Cortex of kidney (tissue), 1 donor: ENCODE results near the gene CD244.
"Not testable (repeated sequence)": the region's sequence is repeated elsewhere in the genome, so short reads cannot be mapped to it uniquely, and the experiment has no call there.

Experiments
- DNase-seq: peaks from one replicate; lab custom pipeline; 2025; lab: John Stamatoyannopoulos, UW

Gene CD244, protein sequence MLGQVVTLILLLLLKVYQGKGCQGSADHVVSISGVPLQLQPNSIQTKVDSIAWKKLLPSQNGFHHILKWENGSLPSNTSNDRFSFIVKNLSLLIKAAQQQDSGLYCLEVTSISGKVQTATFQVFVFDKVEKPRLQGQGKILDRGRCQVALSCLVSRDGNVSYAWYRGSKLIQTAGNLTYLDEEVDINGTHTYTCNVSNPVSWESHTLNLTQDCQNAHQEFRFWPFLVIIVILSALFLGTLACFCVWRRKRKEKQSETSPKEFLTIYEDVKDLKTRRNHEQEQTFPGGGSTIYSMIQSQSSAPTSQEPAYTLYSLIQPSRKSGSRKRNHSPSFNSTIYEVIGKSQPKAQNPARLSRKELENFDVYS

DNA sequence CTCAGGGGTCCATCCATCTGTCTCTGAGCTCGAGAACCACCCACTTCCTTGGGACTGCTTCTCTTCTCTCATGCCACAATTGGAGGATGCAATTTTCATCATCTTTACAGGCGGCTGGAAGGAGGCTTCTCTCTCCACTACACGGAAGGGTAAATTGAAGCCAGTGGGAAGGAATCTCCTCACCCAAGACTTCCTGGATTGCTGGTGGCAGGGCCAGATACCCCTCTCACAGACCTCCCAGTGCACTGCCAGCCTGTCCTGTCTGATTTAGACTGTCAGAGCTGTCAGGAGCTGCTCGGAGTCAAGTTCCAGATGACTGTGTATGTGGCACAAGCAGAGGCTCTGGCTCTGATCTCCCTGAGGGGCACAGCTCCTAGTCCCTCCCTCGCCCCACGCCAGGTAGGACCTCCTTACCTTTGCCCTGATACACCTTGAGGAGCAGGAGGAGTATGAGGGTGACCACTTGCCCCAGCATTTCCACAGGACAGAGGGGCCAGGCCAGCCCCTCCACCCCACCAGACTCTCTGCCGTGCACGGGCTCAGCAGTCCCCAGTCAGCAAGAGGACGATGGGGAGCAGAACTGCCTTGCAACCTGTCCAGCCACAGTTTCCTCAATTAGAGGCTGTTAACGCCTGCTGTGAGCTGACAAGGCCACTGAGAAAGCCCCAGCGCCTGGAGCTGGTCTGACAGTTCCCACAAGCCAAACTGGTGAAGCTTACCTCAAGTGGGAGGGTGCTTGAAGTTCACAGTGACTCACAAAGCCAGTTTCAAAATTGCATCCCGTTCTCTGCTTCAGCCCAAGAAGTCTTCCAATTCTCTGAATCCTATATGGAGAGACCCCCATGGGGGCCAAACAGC, at the start of gene CD244:
TSS of gene CD244 (minus strand) at position 685 of the 858 bp plus-strand sequence. CDS start at position 475, 210 bp downstream.
- no peak for DNase-seq

DNA sequence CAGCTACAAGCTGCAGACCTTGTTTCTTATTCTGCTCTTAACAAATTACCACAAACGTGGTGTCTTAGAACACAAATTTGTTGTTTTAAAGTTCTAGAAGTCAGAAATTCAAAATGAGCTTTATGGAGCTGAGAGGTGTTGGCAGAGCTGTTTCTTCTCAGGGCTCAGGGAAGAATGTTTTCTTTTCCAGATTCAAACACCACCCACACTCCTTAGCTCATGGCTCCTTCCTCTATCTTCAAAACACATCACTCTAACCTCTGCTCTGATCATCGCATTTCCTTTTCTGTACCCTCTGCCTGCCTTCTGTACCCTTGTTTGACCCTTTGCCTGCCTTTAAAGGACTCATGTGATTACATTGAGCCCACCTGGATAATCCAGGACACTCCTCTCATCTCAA, 49.2 kb upstream of the CD244 start:
- no peak for DNase-seq

DNA sequence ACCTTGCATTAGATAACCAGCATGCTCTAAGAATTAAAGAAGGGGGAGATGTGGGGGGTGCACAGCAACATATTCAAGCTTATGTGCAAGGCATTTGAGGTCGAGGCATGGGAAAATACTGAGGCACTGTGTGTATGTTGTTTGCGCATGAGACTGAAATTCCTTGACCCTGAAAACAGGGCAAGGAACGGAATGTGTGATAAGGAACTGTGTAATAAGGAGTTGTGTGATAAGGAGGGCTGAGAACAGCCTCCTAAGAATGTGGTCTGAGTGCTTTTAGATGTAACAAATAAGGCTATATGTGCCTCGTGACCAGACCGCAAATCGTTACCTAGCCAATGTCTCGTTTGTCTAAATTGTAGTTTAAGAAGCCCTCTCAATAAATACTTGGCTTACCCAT, 48.8 kb upstream of the CD244 start:
- no peak for DNase-seq

DNA sequence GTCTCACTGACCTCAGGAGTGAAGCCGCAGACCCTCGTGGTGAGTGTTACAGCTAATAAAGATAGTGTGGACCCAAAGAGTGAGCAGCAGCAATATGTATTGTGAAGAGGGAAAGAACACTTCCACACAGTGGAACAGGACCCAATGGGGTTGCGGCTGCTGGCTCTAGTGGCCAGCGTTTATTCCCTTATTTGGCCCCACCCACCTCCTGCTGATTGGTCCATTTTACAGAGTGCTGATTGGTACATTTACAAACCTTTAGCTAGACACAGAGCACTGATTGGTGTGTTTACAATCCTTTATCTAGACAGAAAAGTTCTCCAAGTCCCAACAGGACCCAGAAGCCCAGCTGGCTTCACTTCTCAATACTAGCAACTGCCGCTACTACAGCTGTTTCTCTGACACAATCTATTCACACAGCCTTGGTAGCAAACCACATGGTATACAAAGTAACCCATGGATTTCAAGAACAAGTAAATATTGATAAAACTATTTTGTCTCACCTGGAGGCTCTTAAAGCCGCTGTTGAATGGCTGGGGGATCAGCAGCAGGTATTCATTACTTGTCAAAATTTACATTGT, 47.6 kb upstream of the CD244 start:
- DNase-seq: no peak

DNA sequence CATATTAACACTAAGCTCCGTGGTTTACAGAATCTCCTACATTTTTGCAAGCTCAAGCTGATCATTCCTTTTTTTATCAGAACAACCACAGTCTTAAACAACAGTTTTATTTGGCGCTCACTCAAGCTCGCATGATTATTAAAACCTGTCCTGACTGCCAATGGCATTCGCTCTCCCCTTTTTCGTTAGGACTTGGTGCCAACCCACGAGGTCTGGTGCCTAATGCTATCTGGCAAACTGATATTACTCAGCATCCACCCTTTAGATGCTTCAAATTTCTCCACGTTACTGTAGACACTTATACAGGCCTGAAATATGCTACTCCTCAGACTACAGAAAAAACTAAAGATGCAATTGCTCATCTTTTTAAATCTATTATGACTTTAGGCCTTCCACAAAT, 45.3 kb upstream of the CD244 start:
- no peak for DNase-seq

DNA sequence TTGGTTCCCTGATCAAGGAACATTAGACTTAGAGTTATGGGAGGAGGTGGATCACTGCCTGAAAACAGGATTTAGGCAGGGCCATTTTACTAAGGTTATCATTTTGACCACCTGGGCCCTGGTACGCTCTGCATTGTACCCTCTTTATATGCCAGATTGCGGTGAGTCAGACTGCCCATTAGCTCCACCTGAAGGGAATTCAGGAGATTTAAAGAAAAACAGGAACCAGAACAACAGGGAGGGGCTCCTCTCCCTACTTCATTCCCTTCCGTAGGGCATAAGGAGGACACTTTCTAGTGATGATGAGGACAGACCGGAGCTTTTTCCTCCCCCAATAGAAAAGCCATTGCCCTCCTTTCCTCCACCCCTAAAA, 42.9 kb upstream of the CD244 start:
- DNase-seq: no peak

DNA sequence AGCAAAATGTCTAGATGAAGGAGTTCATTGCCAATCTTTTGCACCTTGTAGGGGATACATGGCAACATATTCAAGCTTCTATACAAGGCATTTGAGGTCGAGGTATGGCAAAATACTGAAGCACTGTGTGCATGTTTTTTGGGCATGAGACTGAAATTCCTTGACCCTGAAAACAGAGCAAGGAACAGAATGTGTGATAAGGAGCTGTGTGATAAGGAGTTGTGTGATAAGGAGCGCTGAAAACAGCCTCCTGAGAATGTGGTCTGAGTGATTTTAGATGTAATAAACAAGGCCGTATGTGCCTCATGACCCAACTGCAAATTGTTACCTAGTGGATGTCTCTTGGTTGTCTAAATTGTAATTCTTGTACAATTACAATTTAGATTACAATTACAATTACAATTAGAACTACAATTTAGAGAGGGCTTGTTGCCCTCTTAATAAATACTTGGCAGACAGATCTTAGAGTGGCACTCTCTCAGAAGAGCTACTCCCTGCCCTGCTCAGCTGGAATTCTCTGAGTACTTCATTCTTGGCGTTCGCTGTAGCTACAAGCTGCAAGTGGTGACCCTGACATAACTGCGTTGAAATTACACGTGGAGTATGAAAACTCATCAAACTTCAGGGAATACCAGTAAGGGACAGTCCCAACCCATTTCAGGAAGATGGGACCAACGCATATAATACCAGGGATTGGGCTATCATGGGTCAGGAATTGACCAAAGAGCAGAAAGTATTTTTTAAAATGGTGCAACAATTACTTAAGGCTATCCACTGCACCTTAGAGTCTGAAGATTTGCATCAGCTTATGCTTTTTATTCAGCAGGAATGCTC, 42.3 kb upstream of the CD244 start:
- DNase-seq: no peak

DNA sequence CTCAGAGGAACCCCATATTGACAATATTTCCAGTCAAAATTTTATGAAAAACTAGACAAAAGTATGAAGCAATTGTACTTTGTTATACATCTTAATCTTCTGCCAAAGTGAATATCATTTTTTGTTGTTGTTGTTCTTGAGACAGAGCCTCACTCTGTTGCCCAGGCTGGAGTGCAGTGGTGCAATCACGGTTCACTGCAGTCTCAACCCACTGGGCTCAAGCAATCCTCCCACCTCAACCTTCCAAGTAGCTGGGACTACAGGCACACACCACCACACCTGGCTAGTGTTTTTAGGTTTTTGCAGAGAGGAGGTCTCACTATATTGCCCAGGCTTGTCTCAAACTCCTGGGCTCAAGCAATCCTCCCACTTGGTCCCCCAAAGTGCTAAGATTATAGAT, 39.6 kb upstream of the CD244 start:
- not testable (repeated sequence) for DNase-seq

DNA sequence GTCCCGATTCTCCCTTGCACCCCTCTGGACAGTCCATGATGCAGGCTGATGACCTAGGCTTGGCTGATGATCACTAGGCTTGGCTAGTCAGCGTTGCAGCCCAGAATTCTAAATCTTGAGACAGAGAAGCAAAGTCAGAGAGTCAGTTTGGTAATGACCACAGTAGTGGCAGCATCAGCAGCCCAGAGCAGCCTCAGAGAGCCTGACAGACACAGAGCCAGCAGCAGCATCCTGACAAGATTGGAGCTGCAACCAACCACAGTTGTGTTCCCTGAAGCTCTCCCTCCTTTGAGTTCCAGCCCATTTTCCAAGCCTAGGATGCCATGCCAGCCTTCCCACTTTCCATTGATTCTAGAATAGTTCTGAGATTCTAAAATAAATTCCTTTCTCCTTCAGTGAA, 39.1 kb upstream of the CD244 start:
- no peak for DNase-seq

DNA sequence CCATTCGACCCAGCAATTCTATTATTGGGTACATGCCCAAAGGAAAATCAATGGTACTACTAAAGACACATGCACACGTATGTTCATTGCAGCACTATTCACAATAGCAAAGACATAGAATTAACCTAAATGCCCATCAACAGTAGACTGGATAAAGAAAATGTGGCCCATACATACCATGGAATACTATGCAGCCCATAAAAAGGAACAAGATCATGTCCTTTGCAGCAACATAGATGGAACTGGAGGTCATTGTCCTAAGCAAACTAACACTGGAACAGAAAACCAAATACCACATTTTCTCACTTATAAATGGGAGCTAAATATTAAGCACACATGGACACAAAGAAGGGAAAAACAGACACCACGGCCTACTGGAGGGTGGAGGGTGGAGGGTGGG, 38.0 kb upstream of the CD244 start:
- DNase-seq: not testable (repeated sequence)

DNA sequence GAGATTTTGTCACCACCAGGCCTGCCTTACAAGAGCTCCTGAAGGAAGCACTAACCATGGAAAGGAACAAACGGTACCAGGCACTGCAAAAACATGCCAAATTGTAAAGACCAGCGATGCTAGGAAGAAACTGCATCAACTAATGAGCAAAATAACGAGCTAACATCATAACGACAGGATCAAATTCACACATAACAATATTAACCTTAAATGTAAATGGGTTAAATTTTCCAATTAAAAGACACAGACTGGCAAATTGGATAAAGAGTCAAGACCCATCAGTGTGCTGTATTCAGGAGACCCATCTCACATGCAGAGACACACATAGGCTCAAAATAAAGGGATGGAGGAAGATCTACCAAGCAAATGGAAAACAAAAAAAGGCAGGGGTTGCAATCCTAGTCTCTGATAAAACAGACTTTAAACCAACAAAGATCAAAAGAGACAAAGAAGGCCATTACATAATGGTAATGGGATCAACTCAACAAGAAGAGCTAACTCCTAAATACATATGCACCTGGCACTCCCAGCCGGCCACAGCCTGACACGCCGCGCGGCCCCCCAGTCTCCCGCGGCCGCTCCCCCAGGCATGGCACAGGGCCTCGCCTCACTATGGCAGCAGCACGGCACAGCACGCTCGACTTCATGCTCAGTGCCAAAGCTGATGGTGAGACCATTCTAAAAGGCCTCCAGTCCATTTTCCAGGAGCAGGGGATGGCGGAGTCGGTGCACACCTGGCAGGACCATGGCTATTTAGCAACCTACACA, 31.9 kb upstream of the CD244 start:
- DNase-seq: not testable (repeated sequence)

DNA sequence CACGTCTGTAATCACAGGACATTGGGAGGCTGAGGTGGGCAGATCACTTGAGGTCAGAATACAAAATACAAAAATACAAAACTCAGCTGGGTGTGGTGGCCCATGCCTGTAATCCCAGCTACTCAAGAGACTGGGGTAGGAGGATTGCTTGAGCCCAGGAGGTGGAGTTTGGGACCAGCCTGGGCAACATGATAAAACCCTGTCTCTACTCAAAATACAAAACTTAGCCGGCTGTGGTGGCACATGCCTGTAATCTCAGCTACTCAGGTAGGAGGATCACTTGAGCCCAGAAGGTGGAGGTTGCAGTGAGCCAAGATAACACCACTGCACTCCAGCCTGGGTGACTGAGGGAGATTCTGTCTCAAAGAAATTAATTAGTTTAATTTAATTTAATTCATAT, 28.8 kb upstream of the CD244 start:
- no peak for DNase-seq

DNA sequence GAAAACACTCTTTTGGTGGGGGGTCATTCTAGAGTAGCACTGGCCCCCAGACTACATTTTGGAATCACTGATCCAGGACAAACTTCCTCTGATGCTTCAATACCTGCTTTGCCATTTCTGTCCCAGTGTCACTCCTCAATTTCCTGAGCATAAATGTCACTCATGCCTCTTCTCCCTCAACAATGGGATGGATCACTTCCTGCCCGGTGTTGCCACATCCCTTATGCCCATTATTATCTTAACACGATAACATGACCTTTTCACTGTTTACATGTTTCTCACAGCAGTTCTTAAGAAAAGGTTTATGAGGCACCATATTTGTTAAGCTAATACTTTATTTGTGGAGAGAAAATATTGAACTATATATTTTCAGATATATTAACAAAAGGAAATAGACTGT, 26.2 kb upstream of the CD244 start:
- DNase-seq: no peak

DNA sequence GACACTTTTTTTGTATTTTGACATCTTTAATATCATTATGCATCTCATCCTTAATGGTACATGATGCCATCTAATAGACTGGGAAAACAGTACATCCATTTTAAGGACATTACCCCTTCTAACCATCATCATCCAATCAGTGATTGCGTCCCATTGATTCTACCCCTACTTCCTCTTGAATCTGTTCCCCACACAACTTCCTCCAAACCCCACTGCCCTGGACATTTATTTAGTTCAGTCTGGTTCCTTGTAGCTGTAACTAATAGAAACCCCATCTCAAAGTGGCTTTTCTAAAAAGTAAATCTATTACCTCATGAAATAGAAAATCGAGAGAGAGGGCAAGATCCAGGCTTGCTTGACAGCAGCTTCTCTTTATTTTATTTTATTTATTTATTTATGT, 24.4 kb upstream of the CD244 start:
- no peak for DNase-seq

DNA sequence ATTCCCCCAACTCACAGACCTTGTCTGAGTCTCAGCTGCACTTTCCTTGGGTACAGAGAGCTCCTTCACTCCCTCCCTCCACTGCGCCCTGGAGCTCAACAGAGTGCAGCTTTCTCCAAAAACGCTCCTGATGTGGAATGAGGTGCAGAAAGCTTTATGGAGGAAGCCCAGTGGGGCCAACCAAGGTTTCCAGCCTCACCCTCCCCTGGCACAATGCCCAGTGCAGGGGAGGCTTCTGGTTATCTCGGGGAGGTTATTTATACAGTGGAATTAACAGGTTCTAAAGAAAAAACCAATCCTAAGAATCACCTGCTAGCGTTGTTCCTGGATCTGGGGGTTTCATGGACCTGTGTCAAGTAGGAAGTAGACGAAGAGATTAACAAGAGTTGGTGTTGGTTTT, 22.4 kb upstream of the CD244 start, which contains the start of gene ITLN1:
TSS of gene ITLN1 (minus strand) at position 139 of the 400 bp plus-strand sequence. CDS start 303 bp downstream, outside the sequence.
- DNase-seq: no peak

DNA sequence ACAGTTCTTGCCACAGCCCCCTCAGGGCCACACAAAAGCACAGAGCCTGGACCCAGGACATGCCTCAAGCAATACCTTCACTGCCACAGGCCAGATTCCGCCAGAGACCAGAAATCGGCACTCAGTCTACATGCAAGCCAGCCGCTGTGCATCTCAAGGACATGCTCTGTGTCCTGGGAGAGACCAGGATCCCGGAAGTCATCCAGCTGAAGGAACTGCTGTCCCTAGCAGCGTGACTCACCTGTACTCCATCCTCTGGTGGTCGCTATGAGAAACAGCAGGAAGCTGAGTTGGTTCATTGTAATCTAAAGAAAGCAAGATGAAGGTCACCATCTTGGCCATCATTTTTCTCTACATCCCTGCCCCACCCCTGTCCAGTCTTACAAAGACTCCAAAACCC, 21.9 kb upstream of the CD244 start:
- no peak for DNase-seq

DNA sequence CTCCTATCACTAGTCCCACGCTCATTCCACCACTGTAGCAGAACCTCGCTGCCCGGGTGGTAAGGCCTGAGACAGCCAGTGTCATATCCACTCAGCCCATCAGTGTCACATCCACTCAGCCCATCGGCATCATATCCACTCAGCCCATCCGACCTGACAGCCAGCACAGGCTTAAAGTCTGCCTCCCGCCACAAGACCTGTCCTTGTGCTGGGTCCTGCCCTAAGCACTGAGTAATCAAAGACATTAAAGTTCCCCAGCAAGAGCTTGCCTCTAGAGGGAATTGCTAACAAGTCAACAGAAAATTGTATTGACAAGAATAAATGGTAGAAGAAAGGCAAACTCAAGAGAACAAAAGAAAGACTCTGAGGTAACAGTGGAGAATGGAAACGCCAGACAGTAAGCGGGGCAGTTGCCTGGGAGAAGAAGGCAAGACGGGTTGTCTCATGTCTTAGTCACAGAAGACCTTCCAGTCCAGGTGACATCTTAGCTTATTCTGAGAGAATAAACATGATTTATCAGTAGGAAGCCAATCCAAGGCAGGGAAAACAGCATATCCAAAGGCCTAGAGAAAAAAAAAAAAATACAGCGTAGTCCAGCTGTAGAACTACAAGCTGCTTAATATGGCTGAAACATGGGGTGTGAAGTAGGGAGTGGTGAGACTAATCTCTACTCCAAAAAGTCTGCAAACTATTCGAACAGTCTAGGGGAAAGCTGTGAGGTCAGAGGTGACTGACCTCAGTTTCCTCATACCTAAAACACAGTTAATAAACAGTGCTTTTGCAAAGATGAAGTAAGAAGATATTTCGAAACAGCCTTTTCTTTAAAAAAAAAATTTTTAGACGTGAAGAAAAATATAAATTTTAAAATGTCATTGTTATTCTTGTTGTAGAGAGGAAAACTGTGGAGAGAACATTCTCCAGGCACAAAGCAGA, 21.2 kb upstream of the CD244 start:
- no peak for DNase-seq

DNA sequence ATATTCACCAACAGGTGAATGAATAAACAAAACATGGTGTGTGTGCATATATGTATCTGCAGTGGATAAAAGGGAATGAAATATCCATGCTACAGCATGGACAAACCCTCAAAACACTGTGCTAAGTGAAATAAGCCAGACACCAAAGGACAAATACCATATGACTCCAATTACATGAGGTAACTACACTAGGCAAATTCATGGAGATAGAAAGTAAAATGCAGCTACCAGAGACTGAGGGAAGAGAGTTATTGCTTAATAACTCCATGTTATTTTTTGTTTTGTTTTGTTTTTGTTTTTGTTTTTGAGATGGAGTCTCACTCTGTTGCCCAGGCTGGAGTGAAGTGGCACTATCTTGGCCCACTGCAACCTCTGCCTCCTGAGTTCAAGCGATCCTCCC, 19.9 kb upstream of the CD244 start:
- no peak for DNase-seq

DNA sequence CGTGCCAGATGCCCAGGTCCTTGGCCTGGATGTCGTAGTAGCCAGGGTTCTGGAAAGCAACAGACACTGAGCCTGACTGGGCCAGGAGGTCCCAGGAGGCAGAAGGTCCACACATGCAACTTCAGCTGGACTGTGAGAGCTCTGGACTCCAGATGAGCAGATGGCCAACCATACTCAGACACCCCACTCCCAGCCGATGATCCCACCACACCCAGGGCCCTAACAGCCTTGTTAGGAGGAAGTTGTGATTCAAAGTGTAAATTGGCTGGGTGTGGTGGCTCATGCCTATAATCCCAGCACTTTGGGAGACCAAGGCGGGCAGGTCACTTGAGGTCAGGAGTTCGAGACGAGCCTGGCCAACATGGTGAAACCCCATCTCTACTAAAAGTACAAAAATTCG, 18.6 kb upstream of the CD244 start:
- DNase-seq: not testable (repeated sequence)

DNA sequence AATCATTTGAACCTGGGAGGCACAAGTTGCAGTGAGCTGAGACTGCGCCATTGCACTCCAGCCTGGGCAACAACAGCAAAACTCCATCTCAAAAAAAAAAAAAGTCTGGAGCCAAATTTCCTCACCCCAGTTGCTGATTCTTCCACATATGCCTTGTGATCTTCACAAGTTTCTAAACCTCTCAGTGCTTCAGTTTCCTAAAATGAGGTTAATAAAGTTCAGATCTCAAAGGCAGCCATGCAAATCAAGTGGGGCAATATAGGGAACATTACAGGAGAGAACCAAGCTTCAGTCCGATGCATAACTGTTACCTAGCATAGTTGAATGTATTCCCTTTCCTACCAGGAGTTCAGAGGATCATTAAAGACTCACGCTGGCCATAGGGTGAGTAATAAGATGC, 17.5 kb upstream of the CD244 start:
- no peak for DNase-seq
